Adrenal gland (tissue), 12 donors: ENCODE data around the gene RPL3. TPM values are rescaled to one million over a fixed set of nuclear protein-coding genes. Genes with fewer than 3 reads are reported as not detected.

Source experiments
- DNase-seq, 7 donors: peaks; one replicate each; pipeline ENCODE4 v3.0.0-alpha.2; 2019 to 2020
- H3K27ac ChIP-seq, 5 donors: fragments of 200-600 bp; sonication (generic) in 4 of 5; 1 replicate in 3 of 5; 2 replicates in 2 of 5; pipeline versions ENCODE4 v1.5.1 to v1.8.0; 2016 to 2020; ENCODE audit warnings: mild to moderate bottlenecking in 1 of 5
- H3K27me3 ChIP-seq: fragments of 200-600 bp; 2 replicates; pipeline ENCODE4 v1.8.0; 2021
- H3K36me3 ChIP-seq, 2 donors: fragments of 200-600 bp; replicated peaks in 1 of 2; 1 replicate in 1 of 2; 2 replicates in 1 of 2; pipeline versions ENCODE4 v1.5.1 to v1.8.0; 2018 to 2022
- H3K4me1 ChIP-seq, 2 donors: fragments of 200-600 bp; replicated peaks in 1 of 2; 1 replicate in 1 of 2; 2 replicates in 1 of 2; pipeline versions ENCODE4 v1.5.1 to v1.8.0; 2018 to 2021
- H3K4me3 ChIP-seq, 4 donors: fragments of 200-600 bp; sonication (generic) in 3 of 4; one replicate each; pipeline ENCODE4 v1.5.1; 2016 to 2018
- H3K9me3 ChIP-seq, 3 donors: fragments of 200-600 bp; sonication (generic) in 1 of 3; replicated peaks in 1 of 3; 1 replicate in 2 of 3; 2 replicates in 1 of 3; pipeline versions ENCODE4 v1.5.1 to v1.8.0; 2016 to 2021
- CTCF ChIP-seq, 6 experiments: fragments of 450-650 bp in 4 of 6; fragments of 200-600 bp in 2 of 6; sonication (generic) in 1 of 6; IDR thresholded peaks; 1 replicate in 5 of 6; 2 replicates in 1 of 6; pipeline versions ENCODE4 v1.5.1 to v1.8.0; 2016 to 2021; ENCODE audit warnings: antibody characterized with exemption in 6 of 6, mild to moderate bottlenecking in 2 of 6, moderate library complexity in 1 of 6
- POLR2A ChIP-seq, 2 donors: fragments of 450-650 bp; IDR thresholded peaks; one replicate each; pipeline ENCODE4 v1.6.1; 2017; ENCODE audit warnings: antibody characterized with exemption in 2 of 2, mild to moderate bottlenecking in 2 of 2, moderate library complexity in 1 of 2
- WGBS, 4 donors: extraction: QIAGEN DNeasy Blood & Tissue Kit in 2 of 4; methylation state at CpG; one replicate each; pipeline versions ENCODE4 v1.1.5 to v1.1.7; 2013 to 2017; 5-methylcytosine and 5-hydroxymethylcytosine counted together
- intact Hi-C, 2 donors: fragments of 100-400 bp; cut with DNase I; formaldehyde crosslinking; loops; one replicate each; pipeline versions ENCODE4 v1.14.1 to v1.15.0; 2022 to 2023
- polyA plus RNA-seq, 3 donors: library from polyadenylated mRNA; stranded (reverse); fragments of 200-250 nt in 2 of 3; fragments of 350-450 nt in 1 of 3; fragmentation: Illumina TruSeq in 1 of 3; extraction: RNeasy Lipid Tissue Mini Kit (QIAGEN cat#74804) in 1 of 3; gene quantifications; one replicate each; pipeline ENCODE4 v1.2.3, GENCODE V29; 2013 to 2014
- small RNA-seq, 2 donors: library from RNA; depleted of rRNA; stranded (forward); fragments of <200 nt; gene quantifications; one replicate each; pipeline ENCODE3, GENCODE V24; 2016
- total RNA-seq, 9 donors: library from RNA; depleted of rRNA in 4 of 9; stranded (reverse); fragments of >200 nt in 4 of 9; fragments of 120-200 nt in 1 of 9; fragmentation: NEBNext Ultra II Directional in 1 of 9; extraction: Animal tissue kit (Norgen Biotek cat#: 25700) in 1 of 9; gene quantifications; one replicate each; pipeline versions ENCODE4 v1.1.0 to v1.2.4, GENCODE V29; 2013 to 2023
- donor health status: healthy with polysubstance abuse.
- donor health status: Bipolar disorder and iron deficiency.
- donor health status: DM: yes; HTN: yes; CAD: no.
- donor health status: DM: no; HTN: no; CAD: no.
- donor health status: DM: no; HTN: no; CAD: no.
- donor health status: DM: yes; HTN: yes; CAD: no.

Gene RPL3
- total and polyA plus RNA-seq, 12 donors: 1,374 to 2,713 (median 1,954) TPM

GRCh38 chr22:39264349-39265038 lies 54.9 kb downstream of the RPL3 start:
- Histone ChIP-seq H3K4me3 (no peak overlapping the region), H3K27ac (peak overlapping the region in 2 of 5 donors; percentile 21 to 69), H3K27me3 (no peaks in the 10 kb centered on the region), H3K36me3 (no peaks in the 10 kb centered on the region), H3K4me1 (no peaks in the 10 kb centered on the region), H3K9me3 (peaks cover 0 to 7% (median 0%) of the 10 kb centered on the region in 3 donors)
- TF ChIP-seq CTCF (IDR thresholded peaks at IDR 0.05) (no peak), POLR2A (IDR thresholded peaks at IDR 0.05) (no peak)
- peak in 5 of 7 donors; percentile 63 to 77 (median 71) for DNase-seq
- intact Hi-C loops: no loop called here
- WGBS, 4 donors: 72 to 79% (median 75%) methylated on average over 10 to 13 of the region's 13 CpGs

GRCh38 chr22:39263626-39264348 lies 55.6 kb downstream of the RPL3 start:
- no peak for DNase-seq
- H3K27ac ChIP-seq: no peak overlapping the region
- intact Hi-C loops: no loop called here
- TF ChIP-seq CTCF (IDR thresholded peaks at IDR 0.05) (no peak), POLR2A (IDR thresholded peaks at IDR 0.05) (no peak)
- H3K4me1 ChIP-seq: no peaks in the 10 kb centered on the region
- no peaks in the 10 kb centered on the region for H3K27me3 ChIP-seq
- H3K4me3 ChIP-seq: no peak overlapping the region
- 76 to 84% (median 83%) methylated on average over 9 to 10 of the region's 10 CpGs for WGBS, 4 donors
- no peaks in the 10 kb centered on the region for H3K36me3 ChIP-seq
- H3K9me3 ChIP-seq: peaks cover 0 to 7% (median 0%) of the 10 kb centered on the region in 3 donors

Small RNA genes lying within 50 kb of the gene (small RNA-seq; reads per million reads assigned to genes)
- gene SNORD43 (0 reads per million in 2 donors), gene SNORD83A (7,482 to 10,466 reads per million in 2 donors), gene SNORD83B (0 reads per million in 2 donors)

Other genes starting within 250 kb of the RPL3 start
- 10 to 100 TPM in 8 of 9 donors, 1 to 10 TPM in 1; 7.4 to 29.3 (median 15.2) TPM for gene APOBEC3G, start 242.3 kb downstream of the RPL3 start, total RNA-seq
- 10 to 100 TPM; 11.6 to 19.4 (median 16.3) TPM for gene APOBEC3G, start 242.3 kb downstream of the RPL3 start, polyA plus RNA-seq
- 1 to 10 TPM in 2 of 9 donors, under 1 TPM in 4, not detected in 3; 0.32 to 8.6 (median 0.74) TPM for gene APOBEC3H, start 222.4 kb downstream of the RPL3 start, total RNA-seq
- 1 to 10 TPM in 1 of 3 donors, under 1 TPM in 2; 0.15 to 1.8 (median 0.51) TPM for gene APOBEC3H, start 222.4 kb downstream of the RPL3 start, polyA plus RNA-seq
- gene CBX7, start 166.9 kb downstream of the RPL3 start, total RNA-seq: 10 to 100 TPM in 8 of 9 donors, 1 to 10 TPM in 1; 2.7 to 89.2 (median 63.1) TPM
- 10 to 100 TPM; 11.8 to 52.4 (median 26.3) TPM for gene CBX7, start 166.9 kb downstream of the RPL3 start, polyA plus RNA-seq
- 10 to 100 TPM in 1 of 9 donors, 1 to 10 TPM in 8; 1.8 to 10.9 (median 6.1) TPM for gene PDGFB, start 74.6 kb downstream of the RPL3 start, total RNA-seq
- gene PDGFB, start 74.6 kb downstream of the RPL3 start, polyA plus RNA-seq: 1 to 10 TPM; 4.0 to 8.7 (median 6.0) TPM
- 10 to 100 TPM in 8 of 9 donors, 1 to 10 TPM in 1; 9.3 to 80.0 (median 31.7) TPM for gene SYNGR1, start 30.4 kb upstream of the RPL3 start, total RNA-seq
- gene SYNGR1, start 30.4 kb upstream of the RPL3 start, polyA plus RNA-seq: 10 to 100 TPM in 2 of 3 donors, 1 to 10 TPM in 1; 8.5 to 26.4 (median 18.6) TPM
- 10 to 100 TPM; 16.2 to 38.0 (median 23.5) TPM for gene TAB1, start 80.2 kb upstream of the RPL3 start, total RNA-seq
- 10 to 100 TPM in 2 of 3 donors, 1 to 10 TPM in 1; 9.3 to 31.4 (median 20.6) TPM for gene TAB1, start 80.2 kb upstream of the RPL3 start, polyA plus RNA-seq
- 1 to 10 TPM; 1.0 to 6.9 (median 2.3) TPM for gene MGAT3, start 137.4 kb upstream of the RPL3 start, total RNA-seq
- 1 to 10 TPM in 2 of 3 donors, under 1 TPM in 1; 0.42 to 1.4 (median 1.2) TPM for gene MGAT3, start 137.4 kb upstream of the RPL3 start, polyA plus RNA-seq
- gene MIEF1, start 182.7 kb upstream of the RPL3 start, total RNA-seq: 10 to 100 TPM; 21.0 to 44.2 (median 26.8) TPM
- 10 to 100 TPM in 1 of 3 donors, 1 to 10 TPM in 2; 5.1 to 27.0 (median 6.9) TPM for gene MIEF1, start 182.7 kb upstream of the RPL3 start, polyA plus RNA-seq
- gene ATF4, start 200.9 kb upstream of the RPL3 start, total RNA-seq: 100 to 1,000 TPM; 207 to 498 (median 323) TPM
- 1,000 to 10,000 TPM in 2 of 3 donors, 100 to 1,000 TPM in 1; 619 to 1,513 (median 1,039) TPM for gene ATF4, start 200.9 kb upstream of the RPL3 start, polyA plus RNA-seq
- 100 to 1,000 TPM in 5 of 9 donors, 10 to 100 TPM in 4; 80.4 to 250 (median 139) TPM for gene RPS19BP1, start 213.1 kb upstream of the RPL3 start, total RNA-seq
- gene RPS19BP1, start 213.1 kb upstream of the RPL3 start, polyA plus RNA-seq: 100 to 1,000 TPM in 2 of 3 donors, 10 to 100 TPM in 1; 39.5 to 217 (median 174) TPM